HG03457 (cell line): ENCODE results near the gene TUBB2A.
"Not testable (repeated sequence)": the region's sequence is repeated elsewhere in the genome, so short reads cannot be mapped to it uniquely, and the experiment has no call there.

Source experiments
- ATAC-seq: cut with Tn5 transposase; IDR thresholded peaks from one replicate; pipeline ENCODE4 v1.9.1; 2021; ENCODE audit warnings: moderate number of reproducible peaks; ENCODE audit not compliant: unreplicated experiment

Gene TUBB2A

DNA sequence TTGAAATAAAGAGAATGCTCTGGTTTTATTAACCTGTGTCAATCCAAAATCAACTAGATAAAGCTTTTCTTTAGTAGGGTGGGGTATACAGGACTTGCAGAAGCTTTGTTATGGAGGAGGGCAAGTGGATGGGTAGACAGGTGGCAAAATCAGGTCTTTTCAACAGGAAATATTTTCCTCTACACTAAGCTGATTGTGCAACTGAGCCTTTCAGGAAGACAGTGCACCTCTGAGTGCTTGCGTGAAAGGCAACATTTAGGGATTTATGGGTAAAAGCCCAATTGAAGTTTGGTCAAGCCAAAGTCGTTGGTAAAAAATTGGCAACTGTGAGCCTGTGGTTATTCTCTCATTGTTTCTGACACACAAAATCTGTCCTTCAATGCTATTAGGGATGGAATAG lies 23.8 kb upstream of the TUBB2A start:
- ATAC-seq: no peak

DNA sequence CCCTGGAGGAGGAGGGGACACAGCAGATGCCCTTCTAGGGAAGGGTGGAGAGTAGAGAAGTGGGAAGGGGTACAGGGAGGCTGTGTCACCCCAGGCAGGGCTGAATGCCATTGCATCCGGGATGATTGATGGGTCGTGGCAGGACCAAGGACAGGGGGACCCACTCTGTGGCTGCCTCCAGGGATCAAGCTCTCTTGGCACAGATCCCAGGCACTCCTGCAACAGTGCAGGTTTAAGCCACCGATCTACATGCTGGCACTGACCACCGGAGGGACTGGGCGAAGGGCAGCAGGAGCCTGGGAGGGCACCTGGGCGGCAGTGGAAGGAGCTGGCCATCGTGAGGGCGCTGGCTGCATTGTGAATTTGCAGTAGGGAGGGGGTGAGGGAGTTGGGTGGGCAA lies 22.6 kb upstream of the TUBB2A start:
- ATAC-seq: not testable (repeated sequence)

- ATAC-seq: not testable (repeated sequence)
Measured at GRCh38 chr6:3178666-3179065, 21.3 kb upstream of the TUBB2A start.

DNA sequence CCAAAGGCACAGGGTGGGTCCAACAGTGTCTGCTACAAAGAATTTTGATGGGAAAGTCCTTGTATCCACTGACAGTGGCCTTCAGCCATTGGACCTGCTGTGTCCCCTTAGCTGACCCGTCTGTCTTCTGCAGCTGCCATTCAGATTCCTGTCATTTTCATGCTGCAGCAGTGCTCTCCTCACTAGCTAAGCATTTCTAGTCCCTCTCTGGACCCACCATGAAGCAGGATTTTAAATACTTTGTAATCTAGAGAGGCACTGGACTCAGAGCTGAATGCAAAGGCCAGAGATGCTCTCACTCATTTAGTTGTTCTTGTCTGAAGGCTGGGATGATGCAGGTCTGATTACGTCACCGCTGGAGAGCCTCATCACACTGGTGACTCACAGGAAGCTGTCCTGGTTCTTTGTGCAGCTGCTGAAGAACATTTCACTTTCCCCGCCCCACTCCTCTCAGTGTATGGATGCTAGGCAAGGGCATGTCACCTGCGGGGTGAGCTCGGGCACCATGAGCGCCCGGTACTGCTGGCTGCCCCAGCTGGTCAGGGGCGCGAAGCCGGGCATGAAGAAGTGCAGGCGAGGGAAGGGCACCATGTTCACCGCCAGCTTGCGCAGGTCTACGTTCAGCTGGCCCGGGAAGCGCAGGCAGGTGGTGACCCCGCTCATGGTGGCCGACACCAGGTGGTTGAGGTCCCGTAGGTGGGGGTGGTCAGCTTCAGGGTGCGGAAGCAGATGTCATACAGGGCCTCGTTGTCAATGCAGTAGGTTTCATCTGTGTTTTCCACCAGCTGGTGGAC lies 19.4 kb upstream of the TUBB2A start:
- ATAC-seq: no peak

DNA sequence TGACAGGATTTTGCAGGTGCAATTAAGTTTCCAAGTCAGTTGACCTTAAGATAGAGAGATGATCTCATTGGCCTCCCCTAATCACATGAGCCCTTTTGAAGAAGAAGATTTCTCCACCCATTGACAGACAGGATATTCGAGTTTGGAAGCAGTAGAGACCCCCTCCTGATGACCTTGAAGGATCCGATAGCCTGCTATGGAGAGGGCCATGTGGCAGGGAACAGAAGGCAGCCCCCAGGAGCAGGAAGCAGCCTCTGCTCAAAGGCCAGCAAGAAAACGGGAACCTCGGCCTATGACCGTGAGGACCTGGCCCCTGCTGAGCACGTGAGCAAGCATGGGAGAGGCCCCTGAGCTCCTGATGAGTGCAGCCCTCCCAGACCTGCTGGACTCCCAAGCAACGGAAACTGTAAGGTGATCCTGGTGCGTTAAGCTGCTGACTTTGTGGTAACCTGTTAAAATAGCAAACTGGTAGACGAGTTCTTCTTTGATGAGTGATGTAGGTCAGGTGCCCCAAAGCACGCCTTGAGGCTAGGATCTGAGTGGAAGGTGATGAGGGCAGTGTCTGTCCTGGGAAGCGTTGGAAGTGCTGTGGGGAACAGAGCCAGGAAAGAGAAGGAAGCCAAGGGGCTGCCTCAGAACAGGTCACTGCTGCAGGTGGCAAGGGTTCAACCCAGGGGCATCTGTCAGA lies 18.5 kb upstream of the TUBB2A start:
- no peak for ATAC-seq

DNA sequence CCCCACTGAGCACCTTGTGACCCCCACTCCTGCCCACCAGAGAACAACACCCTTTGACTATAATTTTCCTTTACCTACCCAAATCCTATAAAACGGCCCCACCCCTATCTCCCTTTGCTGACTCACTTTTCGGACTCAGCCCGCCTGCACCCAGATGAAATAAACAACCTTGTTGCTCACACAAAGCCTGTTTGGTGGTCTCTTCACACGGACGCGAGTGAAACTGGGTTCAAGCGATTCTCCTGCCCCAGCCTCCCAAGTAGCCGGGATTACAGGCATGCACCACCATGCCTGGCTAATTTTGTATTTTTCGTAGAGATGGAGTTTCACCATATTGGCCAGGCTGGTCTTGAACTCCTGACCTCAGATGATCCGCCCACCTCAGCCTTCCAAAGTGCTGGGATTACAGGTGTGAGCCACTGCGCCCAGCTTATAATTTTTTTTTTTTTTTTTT lies 16.3 kb upstream of the TUBB2A start:
- not testable (repeated sequence) for ATAC-seq

DNA sequence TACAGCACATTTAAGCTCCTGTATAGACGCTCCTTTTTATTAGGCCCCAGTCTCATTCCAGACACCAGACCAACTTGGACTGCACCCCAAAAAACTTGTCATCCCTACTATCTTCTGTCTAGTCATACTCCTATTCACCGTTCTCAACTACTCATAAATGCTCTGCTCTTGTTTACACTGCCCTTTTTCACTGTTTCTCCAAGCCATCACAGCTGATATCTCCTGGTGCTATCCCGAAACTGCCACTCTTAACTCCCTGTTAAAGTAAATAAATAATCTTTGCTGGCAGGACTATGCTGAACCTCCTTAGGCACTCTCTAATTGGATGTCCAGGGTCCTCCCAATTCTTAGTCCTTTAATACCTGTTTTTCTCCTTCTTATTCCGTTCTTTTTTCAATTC lies 15.4 kb upstream of the TUBB2A start:
- not testable (repeated sequence) for ATAC-seq

GRCh38 chr6:3171313-3172175 lies 14.2 kb upstream of the TUBB2A start:
- ATAC-seq: not testable (repeated sequence)

DNA sequence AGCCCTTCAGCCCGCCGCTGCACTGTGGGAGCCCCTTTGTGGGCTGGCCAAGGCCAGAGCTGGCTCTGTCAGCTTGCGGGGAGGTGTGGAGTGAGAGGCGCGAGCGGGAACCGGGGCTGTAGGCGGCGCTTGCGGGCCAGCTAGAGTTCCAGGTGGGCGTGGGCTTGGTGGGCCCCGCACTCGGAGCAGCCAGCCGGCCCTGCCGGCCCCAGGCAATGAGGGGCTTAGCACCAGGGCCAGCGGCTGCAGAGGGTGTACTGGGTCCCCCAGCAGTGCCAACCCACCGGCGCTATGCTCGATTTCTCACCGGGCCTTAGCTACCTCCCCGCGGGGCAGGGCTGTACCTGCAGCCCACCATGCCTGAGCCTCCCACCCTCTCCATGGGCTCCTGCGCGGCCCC lies 13.3 kb upstream of the TUBB2A start:
- ATAC-seq: not testable (repeated sequence)

DNA sequence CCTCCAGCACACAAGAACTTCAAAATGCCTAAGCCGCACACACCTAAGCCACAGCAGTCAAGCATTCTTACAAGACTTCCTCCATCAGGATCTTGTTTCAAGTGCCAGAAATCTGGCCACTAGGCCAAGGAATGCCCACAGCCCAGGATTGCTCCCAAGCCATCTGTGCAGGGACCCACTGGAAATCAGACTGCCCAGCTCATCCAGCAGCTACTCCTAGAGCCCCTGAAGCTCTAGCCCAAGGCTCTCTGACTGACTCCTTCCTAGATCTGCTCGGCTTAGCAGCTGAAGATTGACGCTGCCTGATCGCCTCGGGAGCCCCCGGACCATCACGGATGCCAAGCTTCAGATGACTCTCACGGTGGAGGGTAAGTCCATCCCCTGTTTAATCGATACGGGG lies 10.7 kb upstream of the TUBB2A start:
- not testable (repeated sequence) for ATAC-seq

- ATAC-seq: not testable (repeated sequence)
Measured at GRCh38 chr6:3166535-3167225, 9.3 kb upstream of the TUBB2A start.

- ATAC-seq: no peak
Measured at GRCh38 chr6:3165631-3166534, 8.5 kb upstream of the TUBB2A start.

GRCh38 chr6:3164388-3164787 lies 7.0 kb upstream of the TUBB2A start:
- ATAC-seq: no peak

DNA sequence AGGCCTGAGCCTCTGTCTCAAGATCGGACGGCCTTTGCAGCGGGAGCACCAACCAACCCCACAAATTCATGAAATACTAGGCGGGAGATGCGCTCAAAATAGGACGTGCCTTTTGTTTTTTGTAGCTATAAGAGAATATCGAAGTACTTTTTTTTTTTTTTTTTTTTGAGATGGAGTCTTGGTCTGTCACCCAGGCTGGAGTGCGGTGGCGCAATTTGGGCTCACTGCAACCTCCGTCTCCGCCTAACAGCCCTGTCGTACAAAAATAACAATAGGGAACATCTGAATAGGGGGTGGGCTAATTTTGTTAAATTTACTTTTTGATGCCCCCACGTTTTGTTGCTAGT lies 5.9 kb upstream of the TUBB2A start:
- ATAC-seq: no peak

DNA sequence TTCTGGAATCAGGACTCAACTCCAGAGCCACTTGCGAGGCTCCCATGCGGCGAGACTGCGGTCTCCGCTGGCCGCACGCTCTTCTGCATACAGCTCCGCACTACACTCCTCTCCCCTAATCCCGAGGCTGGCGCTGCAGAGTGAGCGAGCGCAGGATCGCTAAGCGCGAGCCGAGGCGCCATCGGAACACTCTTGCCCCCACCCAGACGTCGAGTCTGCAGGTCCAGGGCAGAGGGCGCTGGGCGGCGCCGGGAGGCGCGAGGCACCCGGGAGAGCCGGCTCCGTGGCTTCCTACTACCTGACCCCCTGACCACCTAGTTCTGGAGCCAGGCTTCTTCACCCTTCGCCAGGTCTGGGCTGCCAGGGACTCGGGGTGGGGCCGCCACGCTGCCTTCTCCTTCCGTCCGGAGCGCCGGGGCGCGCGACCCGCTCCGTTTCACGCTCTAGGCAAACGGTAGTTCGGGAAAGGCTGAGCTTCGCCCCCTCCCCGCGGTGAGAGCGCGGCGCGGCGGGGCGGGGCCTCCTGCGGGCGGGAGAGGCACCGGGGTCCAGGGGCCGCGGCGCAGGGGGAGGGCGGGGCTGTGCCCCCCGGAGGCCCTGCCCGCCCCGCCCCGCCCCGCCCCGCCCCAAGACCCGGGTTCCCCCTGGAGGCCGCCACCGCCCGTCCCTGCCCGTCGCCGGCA lies 5.4 kb upstream of the TUBB2A start:
- peak; percentile 48 for ATAC-seq

GRCh38 chr6:3162067-3162497 lies 4.7 kb upstream of the TUBB2A start:
- ATAC-seq: no peak

DNA sequence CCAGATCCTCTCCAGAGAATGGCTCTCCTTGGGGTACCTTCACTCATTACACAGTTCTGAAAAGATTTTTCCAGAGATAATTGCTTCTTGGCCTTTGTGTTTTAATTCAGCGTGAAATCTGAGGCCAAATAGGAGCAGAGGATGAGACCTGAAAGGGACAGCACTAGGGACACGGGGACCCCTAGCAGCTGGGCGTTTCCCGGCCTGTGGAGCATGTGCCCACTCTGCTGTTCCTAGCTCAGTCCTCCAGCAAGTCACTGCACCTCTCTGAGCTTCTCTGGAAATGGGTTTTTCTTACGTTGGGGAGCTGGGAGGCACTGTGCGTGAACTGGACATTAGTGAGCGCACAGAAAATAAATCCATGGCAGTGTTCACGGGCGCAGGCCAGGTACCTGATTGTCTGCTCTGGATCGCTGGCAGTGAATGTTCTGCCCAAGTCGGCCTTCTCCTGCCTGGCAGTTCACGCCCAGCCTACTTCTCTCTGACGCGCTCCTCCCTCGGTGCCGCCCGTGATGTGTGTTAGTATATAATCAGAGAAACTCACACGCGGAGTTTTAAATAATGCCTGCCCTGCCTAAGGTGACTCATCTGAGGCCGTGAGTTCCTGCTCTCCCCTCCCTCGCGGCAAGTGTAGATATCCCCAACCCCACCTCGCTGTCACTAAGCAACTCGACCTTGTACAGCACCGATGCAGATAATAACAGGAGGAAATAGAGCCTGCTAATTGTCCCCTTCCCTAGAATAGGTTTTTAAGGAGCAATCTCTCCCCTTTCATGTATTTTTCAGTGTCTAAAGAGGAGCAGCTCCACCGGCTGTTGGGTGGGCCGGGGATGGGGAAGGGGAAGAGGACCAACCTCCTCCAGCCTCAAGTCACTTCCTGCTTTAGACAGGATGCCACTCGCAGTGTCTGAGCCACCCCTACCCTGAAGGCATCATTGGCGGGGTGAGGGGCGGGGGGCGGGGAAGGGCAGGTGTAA lies 2.7 kb upstream of the TUBB2A start:
- ATAC-seq: no peak
